ENCODE results near the gene ITPK1.

ITPK1 gene

DNA sequence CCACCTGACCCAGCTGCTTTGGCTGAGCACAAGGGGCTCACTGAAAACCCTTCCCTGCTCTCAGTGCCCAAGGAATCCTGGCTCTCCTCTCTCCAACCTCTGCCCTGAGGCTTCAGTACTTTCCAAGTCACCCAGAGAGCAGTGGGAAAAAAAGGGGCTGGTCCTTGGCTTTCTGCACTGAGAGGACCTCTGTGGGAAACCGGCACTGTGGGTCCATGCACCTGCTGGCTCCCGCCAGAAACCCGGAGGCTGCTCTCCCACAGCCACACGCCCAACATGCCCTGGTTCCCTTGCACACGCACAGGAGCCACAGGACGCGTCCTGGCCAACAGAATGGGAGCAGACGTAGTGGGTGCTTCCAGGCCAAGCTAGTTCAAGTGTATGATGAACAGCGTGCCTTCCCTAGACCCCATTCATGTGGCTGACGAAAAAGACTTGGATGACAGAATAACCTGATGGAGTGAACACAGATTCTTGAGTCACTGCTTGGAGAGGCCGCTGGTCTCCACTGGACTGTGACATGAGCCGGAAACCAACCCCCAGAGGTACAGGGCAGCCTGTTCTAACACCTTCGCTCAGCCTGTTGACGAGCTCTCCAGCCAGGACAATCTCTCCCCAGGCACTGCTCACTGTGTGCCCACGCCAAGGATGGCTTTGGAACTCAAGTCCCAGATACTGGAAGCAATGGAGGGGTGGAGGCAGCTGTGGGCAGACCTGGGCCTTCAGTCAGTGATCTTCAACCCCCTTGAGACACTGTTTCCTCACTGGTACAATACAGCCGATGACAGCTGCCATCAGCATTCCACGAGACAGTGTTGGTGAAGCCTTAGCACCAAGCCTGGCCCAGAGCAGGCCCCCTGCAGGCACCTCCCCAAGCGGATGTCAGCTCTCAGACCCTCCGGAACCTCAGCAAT, 87.7 kb downstream of the ITPK1 start:
- TF ChIP-seq, protein P1, sequence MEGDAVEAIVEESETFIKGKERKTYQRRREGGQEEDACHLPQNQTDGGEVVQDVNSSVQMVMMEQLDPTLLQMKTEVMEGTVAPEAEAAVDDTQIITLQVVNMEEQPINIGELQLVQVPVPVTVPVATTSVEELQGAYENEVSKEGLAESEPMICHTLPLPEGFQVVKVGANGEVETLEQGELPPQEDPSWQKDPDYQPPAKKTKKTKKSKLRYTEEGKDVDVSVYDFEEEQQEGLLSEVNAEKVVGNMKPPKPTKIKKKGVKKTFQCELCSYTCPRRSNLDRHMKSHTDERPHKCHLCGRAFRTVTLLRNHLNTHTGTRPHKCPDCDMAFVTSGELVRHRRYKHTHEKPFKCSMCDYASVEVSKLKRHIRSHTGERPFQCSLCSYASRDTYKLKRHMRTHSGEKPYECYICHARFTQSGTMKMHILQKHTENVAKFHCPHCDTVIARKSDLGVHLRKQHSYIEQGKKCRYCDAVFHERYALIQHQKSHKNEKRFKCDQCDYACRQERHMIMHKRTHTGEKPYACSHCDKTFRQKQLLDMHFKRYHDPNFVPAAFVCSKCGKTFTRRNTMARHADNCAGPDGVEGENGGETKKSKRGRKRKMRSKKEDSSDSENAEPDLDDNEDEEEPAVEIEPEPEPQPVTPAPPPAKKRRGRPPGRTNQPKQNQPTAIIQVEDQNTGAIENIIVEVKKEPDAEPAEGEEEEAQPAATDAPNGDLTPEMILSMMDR (IDR thresholded peaks at IDR 0.05; ENCODE audit: extremely low read depth, missing control alignments) = no peak
- no peak for DNase-seq (ENCODE audit: low spot score)

DNA sequence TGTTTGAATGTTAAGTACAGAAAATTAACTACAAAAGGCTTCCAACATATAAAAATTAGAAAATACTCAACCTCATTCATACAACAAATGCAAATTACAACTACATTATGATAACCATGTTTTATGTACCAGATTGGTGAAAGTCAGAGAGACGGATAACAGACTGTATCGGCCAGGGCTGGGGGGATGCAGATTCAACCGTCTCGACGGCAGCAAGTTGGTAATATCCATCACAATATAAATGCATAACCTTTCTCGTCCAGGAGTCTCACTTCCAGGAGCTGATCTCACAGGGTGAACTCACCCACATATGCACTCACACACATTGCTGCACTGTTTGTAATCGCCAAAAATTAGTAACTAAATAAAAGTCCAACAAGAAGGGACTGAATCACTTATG, 89.4 kb downstream of the ITPK1 start:
- TF ChIP-seq, protein P1 (IDR thresholded peaks at IDR 0.05; ENCODE audit: extremely low read depth, missing control alignments) = no peak
- no peak for DNase-seq (ENCODE audit: low spot score)

DNA sequence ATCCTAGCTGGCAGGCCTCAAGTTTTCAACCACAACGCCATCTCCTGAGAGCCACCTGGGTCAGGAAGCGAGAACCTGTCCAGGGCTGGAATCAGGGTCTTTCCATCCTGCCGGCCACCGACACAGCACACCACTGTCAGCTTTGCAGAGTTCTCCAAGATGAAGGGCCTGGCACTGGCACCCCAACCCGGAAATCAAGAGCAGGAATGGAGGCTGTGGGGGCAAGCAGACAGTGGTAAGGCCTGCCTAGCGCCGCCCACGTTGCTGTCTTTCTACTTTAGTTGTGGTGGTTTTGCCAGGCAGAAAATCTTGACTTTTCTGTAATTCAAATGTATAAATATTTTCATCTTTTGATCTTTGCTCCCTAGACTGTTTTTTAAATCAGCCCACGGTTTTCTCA, 90.7 kb downstream of the ITPK1 start:
- TF ChIP-seq, protein P1 (IDR thresholded peaks at IDR 0.05; ENCODE audit: extremely low read depth, missing control alignments) = no peak
- no peak for DNase-seq (ENCODE audit: low spot score)

DNA sequence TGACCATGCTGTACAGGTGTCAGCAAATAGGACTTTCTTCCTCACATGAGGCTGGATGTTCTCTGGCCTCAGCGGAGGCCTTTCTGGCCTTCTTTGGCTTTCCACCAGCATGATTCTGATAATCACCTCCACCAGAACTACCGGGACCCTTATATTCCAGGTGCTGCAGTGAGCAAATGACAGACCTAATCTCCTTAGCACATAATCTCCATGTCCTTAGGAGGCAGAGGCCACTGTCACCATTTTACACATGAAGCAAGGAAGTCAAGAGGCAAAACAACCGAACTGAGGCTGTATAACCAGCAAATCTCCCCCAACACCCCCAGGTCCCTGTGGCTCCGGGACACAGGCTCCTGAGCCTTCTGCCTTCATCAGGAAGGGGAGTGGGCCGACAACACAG, 91.2 kb downstream of the ITPK1 start:
- DNase-seq (ENCODE audit: low spot score) = no peak
- TF ChIP-seq, protein P1 (IDR thresholded peaks at IDR 0.05; ENCODE audit: extremely low read depth, missing control alignments) = no peak

DNA sequence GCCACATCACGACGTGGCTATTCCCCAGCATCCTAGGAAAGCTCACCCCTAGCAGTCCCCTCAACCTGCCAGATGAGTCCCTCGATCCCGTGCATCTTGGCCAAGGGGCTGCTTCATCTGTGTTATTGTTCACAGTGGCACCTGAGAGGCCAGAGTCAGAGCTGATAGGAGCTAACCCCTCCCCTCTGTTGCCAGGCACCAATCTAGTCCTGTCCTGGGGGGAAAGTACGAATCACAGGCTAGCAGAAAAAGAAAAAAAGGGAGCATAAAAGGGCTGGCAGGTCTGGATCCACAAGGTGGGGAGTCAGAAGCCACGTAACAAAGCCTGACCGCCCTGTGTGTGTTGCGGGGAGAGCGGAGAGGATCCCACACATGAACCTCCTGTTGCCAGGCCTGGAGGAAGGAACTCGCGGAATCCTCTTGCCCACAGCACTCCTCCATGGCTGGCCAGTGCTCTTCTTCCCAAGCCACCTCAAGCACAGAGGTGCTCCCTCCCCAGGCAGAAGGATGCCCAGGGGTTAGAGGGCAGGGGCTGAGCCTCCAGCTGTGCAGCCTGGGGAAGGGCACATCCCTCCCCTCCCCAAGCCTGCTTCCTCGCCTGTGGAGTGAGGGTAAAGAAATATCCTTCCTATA, 91.8 kb downstream of the ITPK1 start:
- TF ChIP-seq, protein P1 (IDR thresholded peaks at IDR 0.05; ENCODE audit: extremely low read depth, missing control alignments) = no peak
- DNase-seq (ENCODE audit: low spot score) = no peak

DNA sequence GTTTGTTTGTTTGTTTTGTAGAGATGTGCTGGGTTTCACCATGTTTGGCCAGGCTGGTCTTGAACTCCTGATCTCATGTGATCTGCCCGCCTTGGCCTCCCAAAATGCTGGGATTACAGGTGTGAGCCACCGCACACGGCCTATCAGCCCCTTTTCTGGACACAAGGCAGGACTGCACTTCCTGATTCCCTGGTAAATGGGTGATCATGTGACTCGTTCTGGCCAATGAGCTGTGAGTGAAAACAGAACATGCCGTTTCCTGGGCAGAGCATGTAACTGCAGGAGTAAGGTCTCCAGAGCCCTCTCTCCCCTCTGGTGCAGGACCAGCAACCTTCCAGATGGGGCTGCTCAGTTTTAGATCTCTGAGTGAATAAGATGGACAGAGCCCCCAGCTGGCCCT, 92.7 kb downstream of the ITPK1 start:
- TF ChIP-seq, protein P1 (IDR thresholded peaks at IDR 0.05; ENCODE audit: extremely low read depth, missing control alignments) = no peak
- DNase-seq (ENCODE audit: low spot score) = no peak

DNA sequence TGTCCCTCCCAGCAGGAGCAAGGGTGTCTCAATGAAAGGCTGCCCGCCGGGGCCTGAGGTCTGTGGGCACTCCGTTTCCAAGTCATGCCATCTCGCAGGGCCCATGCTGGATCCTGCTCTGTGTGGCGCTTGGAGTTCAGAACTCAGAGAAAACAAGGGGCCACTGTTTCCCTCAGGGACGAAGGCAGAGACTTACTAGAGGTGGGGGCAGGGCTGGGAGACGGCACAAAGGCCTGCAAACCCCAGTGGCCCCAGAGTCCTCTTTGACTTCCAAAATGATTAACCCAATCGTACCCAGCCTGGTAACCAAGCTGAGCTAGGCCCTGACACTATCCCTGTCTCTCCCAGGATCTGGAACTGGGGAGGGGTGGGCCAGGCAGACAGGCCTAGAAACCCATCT, 95.8 kb downstream of the ITPK1 start:
- DNase-seq (ENCODE audit: low spot score) = no peak
- TF ChIP-seq, protein P1 (IDR thresholded peaks at IDR 0.05; ENCODE audit: extremely low read depth, missing control alignments) = no peak
